H1 (cell line): ENCODE measurements around the gene ASIP. TPM values are rescaled to one million over a fixed set of nuclear protein-coding genes. Genes with fewer than 3 reads are reported as not detected.

Experiments used
- EGR1 ChIP-seq: IDR thresholded peaks from 2 replicates; pipeline ENCODE4 v1.6.1; 2011; ENCODE audit warnings: low read depth, low read length, borderline replicate concordance
- polyA plus RNA-seq, 7 experiments: library from polyadenylated mRNA; depleted of rRNA in 3 of 7; stranded (reverse) in 5 of 7; unstranded in 2 of 7; fragments of >200 nt in 5 of 7; fragments of 200-250 nt in 2 of 7; gene quantifications; 1 replicate in 5 of 7; 2 replicates in 1 of 7; 4 replicates in 1 of 7; pipeline versions ENCODE4 v1.2.1 to v1.2.3, GENCODE V29; 2011 to 2013; ENCODE audit warnings: missing spikeins in 2 of 7, mixed read lengths in 2 of 7
- total RNA-seq: library from RNA; stranded (reverse); fragmentation: NEBNext Ultra II Directional; extraction: Animal tissue kit (Norgen Biotek cat#: 25700); gene quantifications from 2 replicates; pipeline ENCODE4 v1.2.1, GENCODE V29; 2021

Gene ASIP
- total and polyA plus RNA-seq, 2 of the 8 experiments (the other 6 are each of a cell fraction or from before 2014, with no cell fraction given) = not detected

GRCh38 chr20:34290471-34290870 is 49.2 kb downstream of the ASIP start (continued):
- TF ChIP-seq EGR1 = no peak
